A673 (cell line): ENCODE results near the gene KLK14.

ENCODE experiments used
- EZH2 ChIP-seq: fragments of 200-600 bp; sonication (generic); IDR thresholded peaks from 2 replicates; pipeline ENCODE4 v1.6.1; 2017; ENCODE audit warnings: borderline replicate concordance, low read depth, mild to moderate bottlenecking, mixed read lengths, antibody characterized with exemption, low read length; ENCODE audit not compliant: poor library complexity, severe bottlenecking
- TF ChIP-seq, protein P1 (sequence below): fragments of 300-800, 200-600 bp; sonication (generic); conservative IDR thresholded peaks from 2 replicates; pipeline ENCODE4 v1.5.1; 2017; ENCODE audit warnings: low read depth, mild to moderate bottlenecking, antibody characterized with exemption, low read length, moderate library complexity, mixed read lengths

GRCh38 chr19:51091895-51092873 lies 9.5 kb upstream of the KLK14 start:
- TF ChIP-seq, protein P1, sequence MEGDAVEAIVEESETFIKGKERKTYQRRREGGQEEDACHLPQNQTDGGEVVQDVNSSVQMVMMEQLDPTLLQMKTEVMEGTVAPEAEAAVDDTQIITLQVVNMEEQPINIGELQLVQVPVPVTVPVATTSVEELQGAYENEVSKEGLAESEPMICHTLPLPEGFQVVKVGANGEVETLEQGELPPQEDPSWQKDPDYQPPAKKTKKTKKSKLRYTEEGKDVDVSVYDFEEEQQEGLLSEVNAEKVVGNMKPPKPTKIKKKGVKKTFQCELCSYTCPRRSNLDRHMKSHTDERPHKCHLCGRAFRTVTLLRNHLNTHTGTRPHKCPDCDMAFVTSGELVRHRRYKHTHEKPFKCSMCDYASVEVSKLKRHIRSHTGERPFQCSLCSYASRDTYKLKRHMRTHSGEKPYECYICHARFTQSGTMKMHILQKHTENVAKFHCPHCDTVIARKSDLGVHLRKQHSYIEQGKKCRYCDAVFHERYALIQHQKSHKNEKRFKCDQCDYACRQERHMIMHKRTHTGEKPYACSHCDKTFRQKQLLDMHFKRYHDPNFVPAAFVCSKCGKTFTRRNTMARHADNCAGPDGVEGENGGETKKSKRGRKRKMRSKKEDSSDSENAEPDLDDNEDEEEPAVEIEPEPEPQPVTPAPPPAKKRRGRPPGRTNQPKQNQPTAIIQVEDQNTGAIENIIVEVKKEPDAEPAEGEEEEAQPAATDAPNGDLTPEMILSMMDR: no peak
- TF ChIP-seq EZH2: no peak
